Fibroblast of villous mesenchyme (primary cell): ENCODE measurements around the gene TEDDM1. TPM values are rescaled to one million over a fixed set of nuclear protein-coding genes. Genes with fewer than 3 reads are reported as not detected.

ENCODE experiments used
- DNase-seq: peaks from one replicate; pipeline ENCODE4 v3.0.0-alpha.2; 2010; ENCODE audit warnings: low read depth
- H3K4me3 ChIP-seq: 2 replicates; pipeline ENCODE4 v1.5.1; 2011; ENCODE audit warnings: low read depth, mild to moderate bottlenecking, low read length
- total RNA-seq: library from RNA; depleted of rRNA; stranded (reverse); fragments of >200 nt; gene quantifications from 2 replicates; pipeline ENCODE4 v1.2.3, GENCODE V29; 2012
- TF ChIP-seq, protein P1 (sequence below): IDR thresholded peaks from 2 replicates; pipeline ENCODE4 v1.5.1; 2012; ENCODE audit warnings: low read depth, mild to moderate bottlenecking, low read length; ENCODE audit not compliant: insufficient read depth

TEDDM1 gene
- total RNA-seq, 1 donor = not detected

DNA sequence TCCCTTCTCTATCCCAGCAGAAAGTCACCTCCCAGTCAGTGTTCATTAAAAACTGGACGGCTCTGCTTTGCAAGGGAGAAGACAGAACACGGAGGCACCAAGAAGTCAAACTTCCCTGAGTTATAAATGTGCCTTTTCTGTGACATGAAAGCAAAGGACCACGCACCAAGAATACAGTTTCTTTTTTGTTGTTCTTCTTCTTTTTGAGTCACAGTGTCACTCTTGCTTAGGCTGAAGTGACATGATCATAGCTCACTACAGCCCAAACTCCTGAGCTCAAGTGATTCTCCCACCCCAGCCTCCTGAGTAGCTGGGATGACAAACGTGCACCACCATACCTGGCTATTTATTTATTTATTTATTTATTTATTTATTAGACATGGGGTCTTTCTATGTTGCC is 31.6 kb downstream of the TEDDM1 start:
- no peak for DNase-seq
- no peak overlapping the region for H3K4me3 ChIP-seq
- TF ChIP-seq, protein P1, sequence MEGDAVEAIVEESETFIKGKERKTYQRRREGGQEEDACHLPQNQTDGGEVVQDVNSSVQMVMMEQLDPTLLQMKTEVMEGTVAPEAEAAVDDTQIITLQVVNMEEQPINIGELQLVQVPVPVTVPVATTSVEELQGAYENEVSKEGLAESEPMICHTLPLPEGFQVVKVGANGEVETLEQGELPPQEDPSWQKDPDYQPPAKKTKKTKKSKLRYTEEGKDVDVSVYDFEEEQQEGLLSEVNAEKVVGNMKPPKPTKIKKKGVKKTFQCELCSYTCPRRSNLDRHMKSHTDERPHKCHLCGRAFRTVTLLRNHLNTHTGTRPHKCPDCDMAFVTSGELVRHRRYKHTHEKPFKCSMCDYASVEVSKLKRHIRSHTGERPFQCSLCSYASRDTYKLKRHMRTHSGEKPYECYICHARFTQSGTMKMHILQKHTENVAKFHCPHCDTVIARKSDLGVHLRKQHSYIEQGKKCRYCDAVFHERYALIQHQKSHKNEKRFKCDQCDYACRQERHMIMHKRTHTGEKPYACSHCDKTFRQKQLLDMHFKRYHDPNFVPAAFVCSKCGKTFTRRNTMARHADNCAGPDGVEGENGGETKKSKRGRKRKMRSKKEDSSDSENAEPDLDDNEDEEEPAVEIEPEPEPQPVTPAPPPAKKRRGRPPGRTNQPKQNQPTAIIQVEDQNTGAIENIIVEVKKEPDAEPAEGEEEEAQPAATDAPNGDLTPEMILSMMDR = no peak

DNA sequence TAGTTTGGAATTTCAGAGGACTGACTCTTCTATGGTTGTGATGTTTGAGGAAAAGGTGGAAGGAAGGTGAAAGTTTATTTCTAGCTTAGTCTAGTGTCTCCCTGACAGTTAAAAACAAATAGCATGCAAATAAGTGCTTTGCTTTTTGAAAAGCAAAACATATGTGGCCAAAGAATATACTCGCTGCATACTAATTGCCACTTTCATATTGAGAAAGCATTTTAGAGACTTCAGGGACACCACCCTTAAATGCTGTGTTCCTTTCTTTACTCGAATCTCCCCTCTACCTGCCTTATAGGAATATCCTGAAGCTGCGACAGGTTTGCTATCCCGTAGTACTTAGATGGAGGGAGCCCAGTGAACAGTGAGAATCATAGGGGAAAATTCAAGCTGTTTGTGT is 32.1 kb downstream of the TEDDM1 start:
- no peak overlapping the region for H3K4me3 ChIP-seq
- no peak for DNase-seq
- TF ChIP-seq, protein P1 = no peak

DNA sequence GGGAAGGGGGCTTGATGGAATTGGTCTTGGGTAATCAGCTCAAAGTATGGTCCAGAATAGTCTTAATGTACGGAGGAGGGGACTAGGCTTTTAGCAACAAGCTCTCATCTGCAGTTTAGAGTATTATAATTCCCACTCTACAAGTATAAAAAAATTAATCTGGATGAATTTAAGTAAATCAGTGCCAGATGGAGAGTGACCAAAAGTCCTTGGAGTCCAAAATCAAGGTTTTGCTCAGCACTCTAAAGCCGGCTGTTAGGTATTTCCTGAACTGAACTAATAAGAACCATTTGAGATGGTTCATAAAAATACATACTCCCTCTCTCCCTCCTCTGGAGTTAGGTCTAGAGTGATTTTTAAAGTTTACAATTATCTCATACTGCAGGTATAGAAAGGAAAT is 32.5 kb downstream of the TEDDM1 start:
- TF ChIP-seq, protein P1 = no peak
- no peak overlapping the region for H3K4me3 ChIP-seq
- no peak for DNase-seq

DNA sequence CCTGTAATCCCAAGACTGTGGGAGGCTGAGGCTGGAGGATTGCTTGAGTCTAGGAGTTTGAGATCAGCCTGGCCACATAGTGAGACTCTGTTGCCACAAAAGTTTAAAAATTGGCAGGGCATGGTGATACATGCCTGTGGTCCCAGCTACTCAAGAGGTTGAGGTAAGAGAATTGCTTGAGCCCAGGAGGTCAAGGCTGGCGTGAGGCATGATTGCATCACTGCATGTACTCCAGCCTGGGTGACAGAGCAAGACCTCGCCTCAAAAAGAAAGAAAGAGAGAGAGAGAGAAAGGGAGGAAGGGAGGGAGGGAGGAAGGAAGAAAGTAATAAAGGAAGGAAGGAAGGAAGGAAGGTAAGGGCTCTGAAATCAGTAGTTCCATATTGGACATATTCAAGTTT is 33.9 kb downstream of the TEDDM1 start:
- H3K4me3 ChIP-seq = no peak overlapping the region
- DNase-seq = no peak
- TF ChIP-seq, protein P1 = no peak

DNA sequence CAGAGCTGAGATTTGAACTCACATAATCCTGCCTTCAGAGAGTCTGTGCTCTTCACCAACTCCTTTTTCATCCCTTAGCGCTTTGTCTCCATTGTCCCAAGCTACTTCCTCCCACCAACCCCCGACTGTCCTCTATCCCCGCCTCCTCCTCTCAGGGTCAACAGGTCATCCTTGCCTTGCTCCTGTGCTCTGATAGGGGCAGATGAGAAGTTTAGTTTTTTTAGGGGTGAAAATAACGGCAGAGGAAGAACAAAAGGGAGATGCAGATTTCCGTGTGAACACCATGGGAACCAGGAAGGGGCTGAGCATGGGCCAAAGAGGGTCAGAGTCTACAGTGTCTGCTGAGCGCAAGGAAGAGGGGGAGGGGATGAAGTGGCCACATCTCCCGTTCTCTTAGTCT is 40.8 kb downstream of the TEDDM1 start:
- DNase-seq = no peak
- TF ChIP-seq, protein P1 = no peak
- no peak overlapping the region for H3K4me3 ChIP-seq

DNA sequence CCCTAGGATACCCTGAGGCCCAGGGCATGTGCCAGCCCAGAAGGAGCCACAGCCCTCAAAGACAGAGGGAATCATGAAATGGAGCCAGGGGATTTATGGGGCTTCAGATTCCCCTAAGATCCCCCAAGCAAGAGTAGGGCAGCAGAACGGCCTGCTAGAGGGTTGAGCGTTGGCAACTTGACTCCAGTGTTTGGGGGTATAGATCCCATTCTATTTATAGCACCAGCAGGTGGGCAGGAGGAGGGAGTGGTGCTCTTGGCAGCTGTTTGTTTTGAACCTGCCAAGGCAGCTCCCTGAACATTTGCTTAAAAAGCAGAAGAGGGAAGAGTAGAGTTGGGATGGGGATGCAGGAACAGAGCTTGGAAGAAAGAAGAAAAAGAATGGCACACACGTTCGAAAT is 42.6 kb downstream of the TEDDM1 start:
- TF ChIP-seq, protein P1 = no peak
- no peak for DNase-seq
- H3K4me3 ChIP-seq = no peak overlapping the region

DNA sequence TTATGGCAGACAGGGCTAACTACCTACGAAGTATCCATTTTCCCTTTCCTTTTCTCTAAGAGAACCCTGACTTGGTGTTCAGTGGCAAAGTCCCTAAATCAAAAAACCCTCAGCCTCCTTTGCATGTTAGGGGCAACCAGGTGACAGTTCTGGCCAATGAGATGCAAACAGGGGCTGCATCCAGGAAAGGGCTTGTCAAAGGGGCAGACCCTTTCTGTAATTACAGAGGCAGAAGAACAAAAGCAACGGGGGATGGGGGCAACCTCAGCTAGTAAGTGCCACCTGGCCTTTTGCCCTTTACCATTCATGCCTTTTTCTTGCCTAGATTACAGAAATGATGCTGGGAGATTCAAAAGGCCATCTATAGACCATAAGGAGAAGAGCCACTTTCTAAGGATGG is 43.3 kb downstream of the TEDDM1 start:
- no peak for DNase-seq
- TF ChIP-seq, protein P1 = no peak
- H3K4me3 ChIP-seq = no peak overlapping the region
